GM21381 (cell line): ENCODE results near the gene IL6R.

ENCODE experiments used
- ATAC-seq: cut with Tn5 transposase; IDR thresholded peaks from one replicate; pipeline ENCODE4 v1.9.1; 2021; ENCODE audit warnings: mild to moderate bottlenecking, moderate library complexity; ENCODE audit not compliant: unreplicated experiment

Gene IL6R

DNA sequence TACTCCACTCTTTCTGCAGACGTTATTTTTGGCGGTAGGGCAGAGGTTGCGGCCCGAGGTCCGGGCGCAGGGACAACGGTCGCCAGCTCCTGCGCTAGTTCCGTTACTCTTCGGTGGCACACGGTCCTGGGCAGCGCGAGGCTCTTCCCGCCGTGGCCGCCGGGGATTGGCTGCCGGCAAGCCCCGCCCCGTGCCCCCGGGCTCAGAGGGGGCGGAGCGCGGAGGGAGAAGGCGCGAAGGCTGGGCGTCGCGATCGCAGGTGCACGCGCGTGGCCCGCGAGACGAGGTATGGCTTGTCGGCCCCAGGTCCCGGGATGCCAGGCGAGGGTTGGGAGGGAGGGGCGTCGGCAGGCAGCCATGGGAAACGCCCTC lies 97.6 kb downstream of the IL6R start:
- ATAC-seq, result no peak

DNA sequence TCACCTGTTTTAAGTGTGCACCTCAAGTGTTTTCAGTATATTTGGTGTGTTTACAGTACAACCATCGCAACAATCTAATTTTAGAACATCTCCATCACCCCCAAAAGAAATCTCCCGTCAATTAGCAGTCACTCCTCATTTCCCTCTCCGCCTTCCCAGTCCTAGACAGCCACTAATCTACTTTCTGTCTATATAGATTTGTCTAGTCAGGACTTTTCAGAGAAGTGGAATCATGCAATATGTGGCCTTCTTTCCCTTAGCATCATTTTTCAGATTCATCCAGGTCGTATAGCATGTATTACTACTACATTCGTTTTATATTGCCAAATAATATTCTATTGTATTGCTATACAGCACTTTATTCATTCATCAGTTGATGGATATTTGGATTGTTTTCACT lies 98.8 kb downstream of the IL6R start:
- ATAC-seq, result no peak

GRCh38 chr1:154512760-154513159 lies 107.6 kb downstream of the IL6R start:
- ATAC-seq, result no peak

- ATAC-seq, result no peak
Measured at GRCh38 chr1:154514066-154514553, 109.0 kb downstream of the IL6R start.

DNA sequence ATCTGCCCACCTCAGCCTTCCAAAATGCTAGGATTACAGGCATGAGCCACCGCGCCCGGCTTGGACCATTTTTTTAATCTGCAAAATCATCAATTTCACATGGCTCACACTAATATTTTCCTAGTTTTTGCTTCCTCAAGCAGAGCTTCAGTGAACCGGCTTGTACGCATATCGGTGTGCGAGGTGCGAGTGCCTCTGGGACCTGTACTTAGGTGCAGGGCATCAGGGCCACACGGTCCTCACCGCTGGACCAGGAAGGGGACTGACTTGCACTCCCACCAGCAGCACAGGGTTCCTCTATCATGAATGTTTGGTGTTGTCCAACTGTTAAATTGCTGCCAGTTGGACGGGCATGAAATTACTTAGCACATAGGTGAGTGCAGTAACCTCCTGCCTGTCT lies 112.5 kb downstream of the IL6R start:
- no peak for ATAC-seq
